OCI-LY7 (cell line): ENCODE results near the gene KCTD18. TPM values are rescaled to one million over a fixed set of nuclear protein-coding genes. Genes with fewer than 3 reads are reported as not detected.

Experiments
- BruUV-seq: library from RNA; stranded (reverse); fragments of 400-500 nt; replicated peaks from 2 replicates; lab custom pipeline; 2021; lab: Mats Ljungman, UMichigan
- CTCF ChIA-PET: fragments of 300-600 bp; sonication (Branson Sonifier 250); formaldehyde crosslinking; loops from one replicate; lab custom pipeline; 2022; ENCODE audit warnings: antibody characterized with exemption; ENCODE audit not compliant: unreplicated experiment; lab: Charles Lee
- POLR2A ChIA-PET: fragments of 300-600 bp; sonication (Branson Sonifier 250); formaldehyde crosslinking; loops from one replicate; lab custom pipeline; 2022; ENCODE audit warnings: antibody characterized with exemption; lab: Charles Lee
- DNase-seq: peaks from one replicate; pipeline ENCODE4 v3.0.0-alpha.2; 2015; ENCODE audit warnings: low spot score
- H2AFZ ChIP-seq: fragments of 200-600 bp; sonication (generic), shearing (Covaris generic); 2 replicates; pipeline ENCODE4 v1.6.1; 2014; ENCODE audit warnings: mild to moderate bottlenecking, antibody characterized with exemption, low read length, moderate library complexity
- H3K27ac ChIP-seq: fragments of 200-600 bp; sonication (generic); 2 replicates; pipeline ENCODE4 v1.5.1; 2014; ENCODE audit warnings: mixed run types, low read depth, mild to moderate bottlenecking, moderate library complexity, low read length, inconsistent platforms; ENCODE audit not compliant: poor library complexity, severe bottlenecking
- H3K36me3 ChIP-seq: fragments of 200-600 bp; sonication (generic); 2 replicates; pipeline ENCODE4 v1.6.1; 2014; ENCODE audit warnings: mild to moderate bottlenecking, antibody characterized with exemption, low read length, moderate library complexity, mixed read lengths; ENCODE audit not compliant: insufficient read depth
- H3K4me1 ChIP-seq: fragments of 200-600 bp; sonication (generic); 2 replicates; pipeline ENCODE4 v1.5.1; 2014; ENCODE audit warnings: mild to moderate bottlenecking, low read length; ENCODE audit not compliant: insufficient read depth, poor library complexity, severe bottlenecking
- H3K4me2 ChIP-seq: fragments of 200-600 bp; sonication (generic); 2 replicates; pipeline ENCODE4 v1.6.1; 2014; ENCODE audit warnings: mild to moderate bottlenecking, low read length
- H3K4me3 ChIP-seq: fragments of 200-600 bp; sonication (generic); 2 replicates; pipeline ENCODE4 v1.5.1; 2014; ENCODE audit warnings: mild to moderate bottlenecking, low read depth, low read length; ENCODE audit not compliant: poor library complexity, severe bottlenecking
- H3K79me2 ChIP-seq: fragments of 200-600 bp; sonication (generic); 2 replicates; pipeline ENCODE4 v1.6.1; 2016; ENCODE audit warnings: low read depth, mild to moderate bottlenecking, low read length, moderate library complexity, mixed read lengths; ENCODE audit not compliant: insufficient read depth
- H3K9me2 ChIP-seq: fragments of 200-600 bp; sonication (generic); 2 replicates; pipeline ENCODE4 v1.6.1; 2016; ENCODE audit warnings: mild to moderate bottlenecking, low read length, mixed read lengths; ENCODE audit not compliant: insufficient read depth
- H3K9me3 ChIP-seq: fragments of 200-600 bp; sonication (generic); 2 replicates; pipeline ENCODE4 v1.6.1; 2014; ENCODE audit warnings: mild to moderate bottlenecking, mixed run types, low read length, mixed read lengths
- H4K20me1 ChIP-seq: fragments of 200-600 bp; sonication (generic); 2 replicates; pipeline ENCODE4 v1.6.1; 2014; ENCODE audit warnings: mild to moderate bottlenecking, antibody characterized with exemption, low read length, moderate library complexity, mixed read lengths; ENCODE audit not compliant: insufficient read depth
- CTCF ChIP-seq: fragments of 200-600 bp; sonication (generic); conservative IDR thresholded peaks from 2 replicates; pipeline ENCODE4 v1.5.1; 2014; ENCODE audit warnings: mild to moderate bottlenecking, antibody characterized with exemption, low read length, moderate library complexity, mixed read lengths
- EZH2phosphoT487 ChIP-seq: fragments of 200-600 bp; sonication (generic); IDR thresholded peaks from 2 replicates; pipeline ENCODE4 v1.6.1; 2018; ENCODE audit warnings: low read depth, borderline replicate concordance, mild to moderate bottlenecking, mixed run types, antibody characterized with exemption, low read length, moderate library complexity, mixed read lengths
- intact Hi-C: fragments of 100-400 bp; cut with micrococcal nuclease; formaldehyde crosslinking; loops from one replicate; pipeline ENCODE4 v1.10.0; 2022; ENCODE audit not compliant: unreplicated experiment
- total RNA-seq, 2 experiments: library from RNA; depleted of rRNA in 1 of 2; stranded (reverse); fragments of >200 nt in 1 of 2; shearing (Covaris generic) in 1 of 2; gene quantifications; 2 replicates each; pipeline ENCODE4 v1.2.3, GENCODE V29; 2014 to 2022

KCTD18 gene
- total RNA-seq, 2 experiments from 2014 or later = 10.9 to 16.2 TPM

- intact Hi-C loops = loop anchor here (5.0 kb wide), 2 partner anchors 86 to 161 kb away; partner anchors contain the start of gene SPATS2L
- CTCF ChIA-PET = interaction anchor here (0.9 to 1.2 kb wide), 2 partner anchors 16 to 18 kb away, joined by 3 to 4 read pairs; no protein-coding TSS in a partner anchor
Measured at GRCh38 chr2:200467806-200468681, 41.8 kb downstream of the KCTD18 start.

GRCh38 chr2:200466425-200467418 is 43.1 kb downstream of the KCTD18 start:
- Histone ChIP-seq H3K9me2 (no peaks in the 10 kb centered on the region), H3K4me1 (peaks cover 38% of the 10 kb centered on the region), H3K79me2 (no peaks in the 10 kb centered on the region), H3K36me3 (no peaks in the 10 kb centered on the region), H4K20me1 (no peaks in the 10 kb centered on the region), H3K9me3 (no peaks in the 10 kb centered on the region), H3K27ac (no peak overlapping the region), H3K4me3 (peak overlapping the region; percentile 17), H3K4me2 (peak overlapping the region; percentile 42), H2AFZ (peak overlapping the region; percentile 86)
- TF ChIP-seq EZH2phosphoT487 = no peak
- TF ChIP-seq CTCF = no peak
- ChIA-PET POLR2A (interaction anchor here (0.6 to 2.7 kb wide), 4 partner anchors 12 to 651 kb away, joined by 3 to 9 read pairs (median 6); no protein-coding TSS in a partner anchor), CTCF (interaction anchor here (1.2 kb wide), 1 partner anchor 17 kb away, joined by 4 read pairs; no protein-coding TSS in a partner anchor)
- intact Hi-C loops = loop anchor here (5.0 kb wide), 2 partner anchors 84 to 159 kb away; partner anchors contain the start of gene SPATS2L
- DNase-seq = peak; percentile 32
- TSS peak; percentile 65 for BruUV-seq

More at GRCh38 chr2:200467806-200468681, 41.8 kb downstream of the KCTD18 start:
- TF ChIP-seq CTCF = no peak
- no peak for TF ChIP-seq EZH2phosphoT487
- H3K4me1 ChIP-seq = peaks cover 37% of the 10 kb centered on the region
- H3K79me2 ChIP-seq = no peaks in the 10 kb centered on the region
- no peak overlapping the region for H3K4me3 ChIP-seq
- no peaks in the 10 kb centered on the region for H3K36me3 ChIP-seq
- BruUV-seq = no TSS peak
- peak overlapping the region; percentile 86; the same call in 1 of the 2 replicates for H2AFZ ChIP-seq
- H3K9me2 ChIP-seq = no peaks in the 10 kb centered on the region
- no peak overlapping the region for H3K27ac ChIP-seq
- DNase-seq = peak; percentile 44
- peak overlapping the region; percentile 42 for H3K4me2 ChIP-seq
- no peaks in the 10 kb centered on the region for H3K9me3 ChIP-seq
- no peaks in the 10 kb centered on the region for H4K20me1 ChIP-seq
- POLR2A ChIA-PET = interaction anchor here (0.6 to 2.7 kb wide), 8 partner anchors 11 to 501 kb away, joined by 3 to 9 read pairs (median 4); no protein-coding TSS in a partner anchor
